ENCODE data around the gene SND1. TPM values are rescaled to one million over a fixed set of nuclear protein-coding genes. Genes with fewer than 3 reads are reported as not detected.

Gene SND1
- total and polyA plus RNA-seq, 4 donors = 59.4 to 214 (median 84.1) TPM

- H3K4me3 ChIP-seq (ENCODE audit: low read depth in 1 of 3, low read length in 3 of 3) = no peak overlapping the region
Observed at GRCh38 chr7:128037081-128037480, 385.1 kb downstream of the SND1 start.

More at GRCh38 chr7:128037081-128037480, 385.1 kb downstream of the SND1 start:
- no peak for TF ChIP-seq REST (IDR thresholded peaks at IDR 0.05)
- no peak for TF ChIP-seq FOXA2 (IDR thresholded peaks at IDR 0.05)
- no peak for TF ChIP-seq SP1 (IDR thresholded peaks at IDR 0.05)
- no peak for TF ChIP-seq GABPA (IDR thresholded peaks at IDR 0.05 in 1 of 2, conservative IDR thresholded peaks at IDR 0.05 in 1 of 2)
- TF ChIP-seq RXRA (IDR thresholded peaks at IDR 0.05) = no peak
- TF ChIP-seq HNF4G (IDR thresholded peaks at IDR 0.05) = no peak
- no peak for TF ChIP-seq TAF1 (conservative IDR thresholded peaks at IDR 0.05)
- TF ChIP-seq FOXA1 (IDR thresholded peaks at IDR 0.05) = no peak
- no peak for TF ChIP-seq NR2F2 (IDR thresholded peaks at IDR 0.05)
- TF ChIP-seq HNF4A (conservative IDR thresholded peaks at IDR 0.05) = no peak
- TF ChIP-seq EGR1 (IDR thresholded peaks at IDR 0.05; ENCODE audit: low read depth in 2 of 2) = no peak
- no peak for TF ChIP-seq ATF3 (IDR thresholded peaks at IDR 0.05)
- no peak for TF ChIP-seq JUND (IDR thresholded peaks at IDR 0.05)
- TF ChIP-seq MAX (IDR thresholded peaks at IDR 0.05) = no peak
- no peak for TF ChIP-seq YY1 (IDR thresholded peaks at IDR 0.05)
- no peak for TF ChIP-seq RAD21 (IDR thresholded peaks at IDR 0.05)
- no peak for TF ChIP-seq CTCF (IDR thresholded peaks at IDR 0.05; ENCODE audit: low read depth, low read length, missing input control)
- no peak for TF ChIP-seq ZBTB33 (IDR thresholded peaks at IDR 0.05)
- Histone ChIP-seq H3K27me3 (ENCODE audit: control insufficient read depth in 4 of 4, insufficient read depth in 4 of 4, low read length in 3 of 4) (no peaks in the 10 kb centered on the region), H3K36me3 (ENCODE audit: control insufficient read depth in 4 of 4, insufficient read depth in 3 of 4, low read depth in 1 of 4, low read length in 3 of 4) (peaks cover 0 to 3% (median 3%) of the 10 kb centered on the region in 4 donors), H3K9ac (ENCODE audit: low read depth in 1 of 2, low read length in 2 of 2) (no peak overlapping the region), H3K9me3 (ENCODE audit: control insufficient read depth in 4 of 4, low read length in 3 of 4) (no peaks in the 10 kb centered on the region), H3K27ac (ENCODE audit: low read depth in 1 of 2, low read length in 2 of 2) (no peak overlapping the region), H3K4me1 (ENCODE audit: control insufficient read depth in 4 of 4, insufficient read depth in 4 of 4, low read length in 3 of 4) (peaks cover 0 to 3% (median 2%) of the 10 kb centered on the region in 4 donors)
- 98% methylated on average over 2 of the region's 2 CpGs for WGBS
- no peak for DNase-seq (ENCODE audit: low spot score)

Data from liver (tissue), 9 donors.